NCI-H146 treated with DMSO at 0.1 percent for 48 hours (cell line): ENCODE results near the gene SYTL2.

Experiments
- DNase-seq: peaks from one replicate; lab custom pipeline; 2025; ENCODE audit not compliant: unreplicated experiment; lab: John Stamatoyannopoulos, UW

Gene SYTL2

DNA sequence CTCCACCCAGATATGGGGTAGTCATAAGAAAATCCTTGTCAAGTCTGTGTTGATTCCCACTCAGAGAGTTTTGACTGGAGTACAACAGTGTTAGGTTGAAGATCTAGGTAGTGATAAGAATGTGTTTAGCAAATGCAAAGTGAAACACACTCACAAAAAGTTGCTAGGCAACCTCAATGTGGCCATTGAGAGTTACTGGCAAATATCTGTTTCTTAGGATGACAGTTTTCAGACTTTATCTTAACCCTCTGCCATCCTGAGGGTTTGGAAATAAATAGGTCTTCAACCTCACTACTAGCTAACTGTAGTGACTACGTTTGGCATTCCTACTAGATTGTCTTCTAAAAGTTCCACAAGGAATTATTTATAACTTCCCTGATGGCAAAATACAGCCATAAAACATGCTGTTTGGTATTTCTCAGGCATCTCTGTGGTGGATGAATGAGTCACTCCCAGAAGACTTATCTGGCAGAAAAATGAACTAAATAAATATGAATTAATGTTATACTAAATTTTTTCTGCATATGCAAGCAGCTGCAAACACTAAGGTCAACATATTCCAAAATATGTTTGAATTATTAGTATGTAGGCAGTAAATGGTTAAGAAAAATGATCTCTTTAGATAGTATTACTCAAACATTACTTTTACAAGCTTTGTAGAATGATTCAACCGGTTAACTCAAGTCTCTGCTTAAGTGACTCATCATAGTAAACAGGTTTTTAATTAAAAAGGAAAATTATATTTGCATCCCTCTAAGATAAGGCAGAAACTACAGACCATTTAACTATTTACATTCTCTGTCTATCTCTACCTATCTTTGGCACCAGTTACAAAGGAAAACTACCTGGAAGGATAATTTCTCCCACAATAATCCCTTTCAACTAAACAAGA is 17.1 kb upstream of the SYTL2 start:
- peak; percentile 31 for DNase-seq

- DNase-seq, result no peak
These were observed 15.3 kb upstream of the SYTL2 start for GRCh38 chr11:85826116-85826855.

- DNase-seq, result no peak
These were observed 14.7 kb upstream of the SYTL2 start for GRCh38 chr11:85825616-85826015.

DNA sequence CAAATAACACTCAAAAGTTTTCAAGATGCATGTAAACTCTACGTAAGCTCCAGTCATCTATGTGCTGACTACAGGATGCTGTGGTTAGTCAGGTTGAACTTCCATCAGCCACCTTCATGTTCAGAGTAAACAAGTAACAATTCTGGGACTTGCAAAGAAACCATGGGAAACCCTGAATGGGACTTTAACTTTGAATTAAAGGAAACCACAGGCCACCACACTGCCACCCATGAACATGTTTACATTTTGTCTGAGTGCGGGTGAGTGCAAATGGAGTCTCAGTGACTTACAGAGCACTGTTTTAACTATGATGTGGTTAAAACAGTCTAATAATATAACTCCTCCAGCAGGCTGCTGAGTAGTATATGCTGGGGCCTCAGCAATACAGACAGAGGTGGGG is 12.9 kb upstream of the SYTL2 start:
- no peak for DNase-seq

GRCh38 chr11:85822814-85823213 is 11.9 kb upstream of the SYTL2 start:
- DNase-seq, result no peak

GRCh38 chr11:85821636-85822035 is 10.7 kb upstream of the SYTL2 start:
- no peak for DNase-seq

DNA sequence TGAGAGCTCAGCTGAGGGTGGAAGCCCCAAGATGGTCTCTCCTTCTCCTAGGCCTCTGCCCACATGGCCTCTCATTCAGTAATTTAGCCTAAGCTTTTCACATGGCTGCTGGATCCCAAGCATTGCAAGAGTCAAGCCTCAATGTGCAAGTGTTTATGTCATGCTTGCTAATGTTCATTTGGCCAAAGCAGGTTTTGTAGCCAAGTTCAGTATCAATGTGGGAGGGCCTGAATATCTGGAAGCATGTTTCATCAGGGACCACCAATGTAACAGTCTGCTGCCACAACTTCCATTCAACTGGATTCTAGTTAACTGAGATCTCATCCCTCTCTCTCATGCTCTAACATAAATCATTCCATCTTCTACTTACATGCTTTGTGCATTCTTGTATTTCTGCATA is 8.5 kb upstream of the SYTL2 start:
- no peak for DNase-seq

GRCh38 chr11:85815186-85815931 is 4.4 kb upstream of the SYTL2 start:
- no peak for DNase-seq

DNA sequence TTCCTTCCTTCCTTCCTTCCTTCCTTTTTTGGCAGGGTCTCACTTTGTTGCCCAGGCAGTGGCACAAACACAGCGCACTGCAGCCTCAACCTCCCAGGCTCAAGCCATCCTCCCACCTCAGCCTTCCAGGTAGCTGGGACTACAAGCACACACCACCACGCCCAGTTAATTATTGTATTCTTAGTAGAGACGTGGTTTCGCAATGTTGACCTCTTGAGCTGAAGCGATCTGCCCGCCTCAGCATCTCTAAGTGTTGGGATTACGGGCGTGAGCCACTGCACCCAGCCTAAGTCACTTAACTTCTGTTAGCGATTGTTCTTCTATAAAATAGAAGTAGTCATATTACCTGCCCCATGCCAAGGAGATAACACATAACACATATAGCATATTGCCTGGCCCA is 2.8 kb upstream of the SYTL2 start:
- DNase-seq, result no peak

DNA sequence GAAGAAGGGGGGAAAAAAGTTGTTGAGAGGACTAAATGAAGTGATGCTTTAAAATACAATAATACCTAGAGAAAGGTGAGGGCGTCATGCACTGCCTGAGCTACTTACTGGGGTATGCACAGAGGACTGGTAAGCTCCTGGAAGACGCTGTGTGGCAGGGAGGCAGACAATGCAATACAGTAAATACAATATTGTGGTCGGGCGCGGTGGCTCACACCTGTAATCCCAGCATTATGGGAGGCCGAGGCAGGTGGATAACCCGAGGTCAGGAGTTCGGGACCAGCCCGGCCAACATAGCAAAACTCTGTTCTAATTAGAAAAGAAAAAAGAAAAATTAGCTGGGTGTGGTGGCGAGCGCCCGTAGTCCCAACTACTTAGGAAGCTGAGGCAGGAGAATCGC is 683 bp upstream of the SYTL2 start:
- no peak for DNase-seq

- DNase-seq, result no peak
These were observed 445 bp downstream of the SYTL2 start for GRCh38 chr11:85810521-85810870.

DNA sequence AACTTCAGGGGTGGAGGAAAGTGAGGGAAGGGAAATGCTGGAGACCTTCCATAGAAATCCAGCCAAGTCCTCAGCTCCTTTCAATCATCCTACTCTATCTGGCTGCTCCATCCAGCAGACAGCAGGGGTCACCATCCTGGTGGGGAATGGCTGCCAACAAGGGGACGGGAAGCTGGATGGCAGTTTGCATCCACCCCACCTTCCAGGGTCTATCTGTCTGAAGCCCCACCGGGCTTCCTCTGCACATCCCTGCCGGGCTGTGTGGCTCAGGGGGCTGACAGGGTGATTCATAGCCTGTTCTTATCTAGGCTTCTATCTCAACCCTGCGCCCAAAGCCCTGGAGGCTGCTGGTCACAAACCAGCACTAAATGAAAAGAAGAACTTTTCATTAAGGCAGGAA is 1.1 kb downstream of the SYTL2 start:
- DNase-seq, result no peak

DNA sequence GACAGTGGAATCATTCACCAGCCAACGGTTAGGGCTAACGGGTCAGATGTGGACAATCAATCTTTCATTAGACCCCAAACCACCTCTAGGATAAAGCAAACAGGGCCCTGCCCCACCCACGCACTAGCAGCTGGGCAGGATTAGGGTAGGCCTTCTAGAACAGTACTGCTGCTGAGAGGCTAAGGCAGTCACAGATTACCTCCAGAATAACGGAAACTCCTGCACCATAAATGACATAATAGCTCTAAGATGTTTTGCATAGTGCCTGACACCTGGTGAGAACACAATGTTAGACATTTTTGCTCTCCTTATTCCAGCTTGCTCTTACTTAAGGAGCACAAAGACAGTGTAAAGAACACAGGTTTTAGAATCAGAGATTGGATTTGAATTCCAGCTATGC is 1.8 kb downstream of the SYTL2 start:
- no peak for DNase-seq

GRCh38 chr11:85806876-85807275 is 4.1 kb downstream of the SYTL2 start:
- DNase-seq, result no peak

DNA sequence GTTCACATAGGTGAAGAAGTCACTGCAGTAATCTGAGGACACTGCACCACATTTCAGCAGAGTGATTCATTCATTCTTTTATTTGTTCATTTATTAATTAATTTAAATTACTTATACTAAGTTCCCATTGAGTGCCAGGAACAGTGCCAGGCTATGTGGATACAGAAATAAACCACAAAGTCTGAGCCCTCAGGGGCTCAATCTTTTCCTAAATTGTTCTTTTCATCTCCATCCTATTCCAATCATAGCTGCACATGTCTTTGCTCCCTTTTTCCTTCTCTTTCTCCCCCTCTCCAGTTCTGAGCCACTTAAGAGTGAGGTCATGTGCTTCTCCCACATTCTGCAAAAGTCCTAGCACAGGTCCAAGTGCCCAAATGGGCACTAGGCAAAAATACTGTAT is 4.9 kb downstream of the SYTL2 start:
- no peak for DNase-seq

GRCh38 chr11:85805387-85805786 is 5.6 kb downstream of the SYTL2 start:
- DNase-seq, result no peak

DNA sequence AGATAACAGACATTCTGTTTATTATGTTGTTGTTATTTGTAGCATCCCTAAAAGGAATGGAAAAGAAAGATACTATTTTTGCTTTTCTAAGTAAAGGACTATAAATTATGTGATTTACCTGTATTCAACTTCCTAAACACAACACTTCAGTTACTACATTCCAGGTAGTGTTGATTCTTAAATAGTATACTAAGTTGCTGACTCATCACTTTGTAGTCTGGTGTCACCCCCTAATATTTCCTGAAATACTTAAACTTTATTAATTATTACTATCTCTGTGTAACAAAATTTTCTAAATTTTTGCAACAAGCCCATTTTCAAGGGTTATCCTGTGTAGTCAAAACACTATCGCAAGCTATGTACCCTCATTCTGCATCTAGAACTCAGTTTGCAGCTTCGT is 7.0 kb downstream of the SYTL2 start:
- no peak for DNase-seq

DNA sequence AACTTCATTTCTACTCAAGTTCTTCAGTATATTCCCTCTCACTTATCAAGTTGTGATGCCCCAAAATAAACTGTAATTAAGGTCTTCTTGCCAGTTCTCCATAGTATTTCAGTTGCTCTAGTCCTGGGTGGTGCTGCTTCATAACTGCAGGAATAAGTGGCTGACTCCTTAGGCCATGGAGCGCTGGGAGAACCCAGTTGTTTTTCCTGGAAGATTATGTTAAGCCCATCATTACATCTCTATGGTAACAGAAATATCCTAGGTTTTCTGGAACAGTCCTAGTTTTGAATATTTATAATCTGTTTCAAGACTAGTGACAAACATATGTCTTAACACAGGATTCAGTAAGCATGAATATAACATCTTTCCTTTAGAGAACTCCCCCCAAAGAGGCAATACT is 7.6 kb downstream of the SYTL2 start:
- DNase-seq, result no peak

- DNase-seq, result no peak
These were observed 9.4 kb downstream of the SYTL2 start for GRCh38 chr11:85801527-85801926.

GRCh38 chr11:85800595-85801342 is 10.2 kb downstream of the SYTL2 start:
- no peak for DNase-seq

- DNase-seq, result no peak
These were observed 11.8 kb downstream of the SYTL2 start for GRCh38 chr11:85799142-85799541.
